A172 (cell line): ENCODE measurements around the gene SNCG. TPM values are rescaled to one million over a fixed set of nuclear protein-coding genes. Genes with fewer than 3 reads are reported as not detected.
"Not testable (repeated sequence)": the region's sequence is repeated elsewhere in the genome, so short reads cannot be mapped to it uniquely, and the experiment has no call there.

ENCODE experiments used
- DNase-seq: peaks from one replicate; pipeline ENCODE4 v3.0.0-alpha.2; 2015; ENCODE audit warnings: low spot score
- total RNA-seq: library from RNA; depleted of rRNA; stranded (reverse); fragments of >200 nt; shearing (Covaris generic); gene quantifications from 2 replicates; pipeline ENCODE4 v1.2.3, GENCODE V29; 2014; rRNA removed

Gene SNCG
- total RNA-seq, 1 experiment from 2014 or later = 16.0 TPM

GRCh38 chr10:86976362-86977056 lies 18.1 kb downstream of the SNCG start:
- DNase-seq = no peak

DNA sequence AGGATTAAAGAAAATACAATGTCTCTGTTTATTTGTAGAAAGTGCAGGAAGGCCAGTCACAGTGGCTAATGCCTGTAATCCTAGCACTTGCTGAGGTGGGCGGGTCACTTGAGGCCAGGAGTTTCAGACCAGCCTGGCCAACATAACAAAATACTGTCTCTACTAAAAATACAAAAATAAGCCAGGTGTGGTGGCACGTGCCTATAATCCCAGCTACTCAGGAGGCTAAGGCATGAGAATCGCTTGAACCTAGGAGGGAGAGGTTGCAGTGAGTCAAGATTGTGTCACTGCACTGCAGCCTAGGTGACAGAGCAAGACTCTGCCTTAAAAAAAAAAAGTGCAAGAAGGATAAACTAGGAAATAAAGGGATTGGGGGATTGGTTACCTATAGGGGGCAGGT lies 20.1 kb downstream of the SNCG start:
- DNase-seq = peak; percentile 31

DNA sequence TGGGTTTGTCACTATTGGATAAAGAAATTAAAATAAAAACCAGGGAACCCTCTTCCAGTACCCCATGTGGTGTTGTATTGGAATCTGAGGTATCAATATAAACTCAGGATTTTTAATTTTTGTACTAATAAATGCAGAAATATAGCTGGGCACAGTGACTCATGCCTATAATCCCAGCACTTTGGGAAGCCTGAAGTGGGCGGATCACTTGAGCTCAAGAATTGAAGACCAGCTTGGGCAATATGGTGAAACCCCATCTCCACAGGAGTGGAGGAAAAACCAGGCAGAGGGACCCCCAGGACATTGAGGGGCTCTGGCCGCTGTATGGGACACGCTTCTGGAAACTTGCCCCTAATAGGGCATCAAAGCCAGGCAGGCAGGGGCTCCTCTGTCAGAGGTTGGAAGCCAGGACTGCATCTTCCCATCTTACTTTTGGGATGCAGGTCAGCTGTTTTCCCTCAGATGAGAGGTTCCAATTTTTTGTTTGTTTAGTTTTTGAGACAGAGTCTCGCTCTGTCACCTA lies 21.0 kb downstream of the SNCG start:
- no peak for DNase-seq

- DNase-seq = no peak
These were observed 21.6 kb downstream of the SNCG start for GRCh38 chr10:86979977-86980448.

GRCh38 chr10:86981020-86981419 lies 22.6 kb downstream of the SNCG start:
- DNase-seq = not testable (repeated sequence)

DNA sequence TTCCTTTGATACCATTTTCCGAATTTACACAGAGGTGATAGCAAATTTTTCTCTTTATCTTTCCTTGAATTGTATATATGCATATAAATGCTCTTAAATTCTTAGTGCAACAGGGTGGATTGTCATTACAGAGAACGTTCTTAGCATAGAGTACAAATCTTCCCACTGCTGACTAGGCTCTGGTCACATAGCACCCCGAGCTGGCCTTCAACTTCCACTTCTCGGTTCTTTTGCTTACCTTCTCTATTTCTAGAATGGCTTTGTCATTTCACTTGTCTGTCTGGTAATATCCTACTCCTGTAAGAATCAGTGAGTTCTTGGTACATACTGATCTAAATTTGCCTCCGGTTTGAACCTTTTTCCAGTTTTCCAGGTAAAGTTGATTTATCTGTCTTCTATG lies 23.3 kb downstream of the SNCG start:
- no peak for DNase-seq

- not testable (repeated sequence) for DNase-seq
These were observed 26.1 kb downstream of the SNCG start for GRCh38 chr10:86984498-86984897.

GRCh38 chr10:86988520-86988919 lies 30.1 kb downstream of the SNCG start:
- DNase-seq = no peak

DNA sequence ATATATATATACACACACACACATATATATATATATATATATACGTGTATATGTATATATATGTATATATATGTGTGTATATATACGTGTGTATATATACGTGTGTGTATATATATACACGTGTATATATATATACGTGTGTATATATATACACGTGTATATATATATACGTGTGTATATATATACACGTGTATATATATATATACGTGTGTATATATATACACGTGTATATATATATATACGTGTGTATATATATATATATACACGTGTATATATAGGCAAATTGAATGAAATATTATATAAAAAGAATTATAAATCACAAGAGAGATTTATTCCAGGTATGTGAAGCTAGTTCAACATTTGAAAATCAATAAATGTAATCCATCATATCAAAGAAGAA lies 33.0 kb downstream of the SNCG start:
- DNase-seq = not testable (repeated sequence)

- no peak for DNase-seq
These were observed 34.1 kb downstream of the SNCG start for GRCh38 chr10:86992456-86992855.

DNA sequence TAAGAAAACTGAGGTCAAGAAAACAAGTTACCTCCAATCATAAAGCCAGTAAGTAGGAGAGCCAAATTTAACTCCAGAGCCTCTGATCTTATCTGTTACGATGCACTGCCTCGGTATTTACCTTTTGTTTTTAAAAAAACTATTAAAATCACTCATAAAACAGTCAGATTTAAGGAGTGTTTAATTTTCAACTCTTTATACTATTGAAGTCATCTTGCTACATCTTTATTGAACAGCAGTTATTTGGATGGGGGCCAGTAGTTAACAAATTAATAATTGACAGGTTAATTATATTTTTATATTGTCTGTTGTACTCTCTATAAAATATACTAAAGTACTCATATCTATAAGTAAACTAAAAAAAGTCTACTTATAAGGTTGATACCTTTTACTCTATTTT lies 34.5 kb downstream of the SNCG start:
- no peak for DNase-seq

- DNase-seq = not testable (repeated sequence)
These were observed 41.5 kb downstream of the SNCG start for GRCh38 chr10:86999802-87000403.

GRCh38 chr10:87000491-87000890 lies 42.1 kb downstream of the SNCG start:
- DNase-seq = peak; percentile 6

DNA sequence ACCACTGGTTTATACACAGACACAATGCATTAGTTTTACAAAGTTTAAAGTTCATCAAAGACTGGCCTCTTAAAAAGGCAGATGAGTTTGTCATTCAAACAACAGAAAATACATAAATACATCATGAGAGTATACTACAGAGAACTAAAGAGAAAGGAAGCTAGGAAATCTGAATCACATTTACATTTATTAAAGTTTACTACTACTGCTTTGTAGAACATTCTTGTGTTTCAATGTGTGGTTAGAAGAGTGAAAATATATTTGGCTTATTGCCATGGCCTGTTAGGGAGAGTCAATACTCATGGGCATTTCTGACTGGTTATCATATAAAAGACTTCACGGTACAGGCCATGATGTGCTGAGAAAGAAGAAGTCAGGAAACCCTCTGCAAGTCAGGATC lies 48.7 kb downstream of the SNCG start:
- DNase-seq = not testable (repeated sequence)

GRCh38 chr10:87007674-87008073 lies 49.3 kb downstream of the SNCG start:
- DNase-seq = not testable (repeated sequence)

- not testable (repeated sequence) for DNase-seq
These were observed 49.9 kb downstream of the SNCG start for GRCh38 chr10:87008303-87008702.

DNA sequence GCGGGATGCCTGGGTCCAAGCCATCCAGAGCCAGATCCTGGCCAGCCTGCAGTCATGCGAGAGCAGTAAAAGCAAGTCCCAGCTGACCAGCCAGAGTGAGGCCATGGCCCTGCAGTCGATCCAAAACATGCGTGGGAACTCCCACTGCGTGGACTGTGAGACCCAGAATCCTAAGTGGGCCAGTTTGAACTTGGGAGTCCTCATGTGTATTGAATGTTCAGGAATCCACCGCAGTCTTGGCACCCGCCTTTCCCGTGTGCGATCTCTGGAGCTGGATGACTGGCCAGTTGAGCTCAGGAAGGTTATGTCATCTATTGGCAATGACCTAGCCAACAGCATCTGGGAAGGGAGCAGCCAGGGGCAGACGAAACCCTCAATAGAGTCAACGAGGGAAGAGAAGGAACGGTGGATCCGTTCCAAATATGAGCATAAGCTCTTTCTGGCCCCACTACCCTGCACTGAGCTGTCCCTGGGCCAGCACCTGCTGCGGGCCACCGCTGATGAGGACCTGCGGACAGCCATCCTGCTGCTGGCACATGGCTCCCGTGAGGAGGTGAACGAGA lies 50.8 kb downstream of the SNCG start:
- DNase-seq = not testable (repeated sequence)

Other genes with a start within 250 kb of the SNCG start
- gene BMPR1A, start 202.0 kb upstream of the SNCG start, total RNA-seq = 50.1 and 57.2 TPM in 2 replicates
- 1.7 TPM in 1 of 2 replicates, not detected in the other for gene MMRN2, start 984 bp upstream of the SNCG start, total RNA-seq
- gene ADIRF, start 9.9 kb downstream of the SNCG start, total RNA-seq = not detected in 2 replicates
- not detected in 2 replicates for gene FAM25A, start 61.7 kb downstream of the SNCG start, total RNA-seq
- gene GLUD1, start 136.2 kb downstream of the SNCG start, total RNA-seq = 188 and 202 TPM in 2 replicates
- 46.7 and 58.8 TPM in 2 replicates for gene SHLD2, start 136.6 kb downstream of the SNCG start, total RNA-seq